PFSK-1 (cell line): ENCODE data around the gene CCDC30.

Experiments
- FOXP2 ChIP-seq: optimal IDR thresholded peaks from 2 replicates; pipeline ENCODE3; 2011; ENCODE audit warnings: borderline replicate concordance, control low read depth, inconsistent platforms; ENCODE audit not compliant: insufficient read depth; ENCODE audit errors: extremely low read length, extremely low read depth
- POLR2AphosphoS5 ChIP-seq: IDR thresholded peaks from 2 replicates; pipeline ENCODE4 v1.6.1; 2012; ENCODE audit warnings: low read depth, mild to moderate bottlenecking, control low read depth, low read length, moderate library complexity
- REST ChIP-seq, 2 experiments: IDR thresholded peaks; 2 replicates each; pipeline versions ENCODE4 v1.6.1 to v1.8.0; 2011 to 2012; ENCODE audit warnings: low read depth in 2 of 2, low read length in 2 of 2, control low read depth in 1 of 2, inconsistent platforms in 1 of 2, mild to moderate bottlenecking in 1 of 2, moderate library complexity in 1 of 2; ENCODE audit not compliant: insufficient read depth in 1 of 2
- SIN3A ChIP-seq: IDR thresholded peaks from 2 replicates; pipeline ENCODE4 v1.6.1; 2012; ENCODE audit warnings: mild to moderate bottlenecking, low read length, moderate library complexity, borderline replicate concordance; ENCODE audit not compliant: insufficient read depth
- TAF1 ChIP-seq: IDR thresholded peaks from 2 replicates; pipeline ENCODE4 v1.6.1; 2012; ENCODE audit warnings: low read length, control low read depth, borderline replicate concordance; ENCODE audit not compliant: insufficient read depth

Gene CCDC30

GRCh38 chr1:42691157-42691498, 228.0 kb downstream of the CCDC30 start:
- TF ChIP-seq SIN3A (no peak), POLR2AphosphoS5 (no peak), FOXP2 (no peak), REST (IDR thresholded peaks at IDR 0.05; ENCODE audit: insufficient read depth in 1 of 2, low read depth in 2 of 2, low read length in 2 of 2) (no peak), TAF1 (no peak)

GRCh38 chr1:42692461-42692860, 229.4 kb downstream of the CCDC30 start:
- TF ChIP-seq SIN3A (no peak), TAF1 (no peak), FOXP2 (no peak), REST (IDR thresholded peaks at IDR 0.05; ENCODE audit: insufficient read depth in 1 of 2, low read depth in 2 of 2, low read length in 2 of 2) (no peak), POLR2AphosphoS5 (no peak)

DNA sequence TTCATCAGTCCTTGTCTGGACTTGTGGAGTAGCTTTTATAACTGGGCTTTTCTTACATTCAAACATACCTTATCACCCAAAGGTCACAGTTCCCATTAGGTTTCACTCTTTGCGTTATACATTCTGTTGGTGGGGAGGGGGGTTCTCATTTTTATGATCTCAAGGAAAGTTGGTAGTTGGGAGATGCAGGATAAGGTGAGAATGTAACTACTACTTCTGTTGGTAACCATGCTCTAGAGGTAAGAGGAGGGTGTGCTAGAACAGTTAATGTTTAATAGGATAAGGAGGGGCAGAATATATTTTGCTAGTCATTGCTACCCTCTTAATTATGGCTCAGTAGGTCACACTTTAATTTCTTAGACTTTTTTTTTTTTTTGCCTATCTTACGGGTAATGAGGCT, 229.8 kb downstream of the CCDC30 start:
- TF ChIP-seq POLR2AphosphoS5 (no peak), TAF1 (no peak), FOXP2 (no peak), SIN3A (no peak)

DNA sequence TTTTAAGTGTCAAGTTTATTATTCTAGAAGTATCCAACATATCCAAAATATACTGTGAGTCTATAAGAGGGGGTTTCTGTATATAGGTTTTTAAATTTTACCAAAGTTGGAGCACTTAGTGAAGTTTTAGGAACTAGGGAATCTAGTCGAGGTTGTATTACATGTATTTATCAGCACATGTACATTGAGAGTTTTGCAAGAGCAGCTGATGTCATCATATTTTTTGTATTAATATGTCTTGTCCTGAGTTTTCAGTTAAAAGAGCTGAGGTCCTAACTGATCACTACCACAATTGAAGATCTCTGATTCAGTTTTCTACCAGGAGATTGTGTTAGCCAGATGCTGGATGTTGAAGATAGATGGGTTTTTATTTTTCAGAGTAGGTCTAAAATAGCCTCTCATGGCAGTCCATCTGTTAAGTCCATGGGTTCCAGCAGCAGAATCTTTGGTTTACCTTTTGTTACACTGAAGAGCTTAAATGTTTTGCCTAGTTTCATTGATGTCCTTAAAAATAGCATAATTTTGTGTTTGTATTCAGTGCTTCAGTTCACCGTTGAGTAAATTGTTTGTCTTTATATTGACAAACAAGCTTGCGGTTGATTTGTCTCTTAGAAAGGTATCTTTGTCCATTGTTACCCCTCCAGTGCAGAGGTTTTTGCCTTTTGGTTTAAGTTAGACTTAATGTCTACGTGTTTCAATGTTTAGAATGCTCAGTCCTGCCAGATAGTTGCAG, 235.2 kb downstream of the CCDC30 start:
- TF ChIP-seq REST (IDR thresholded peaks at IDR 0.05; ENCODE audit: insufficient read depth in 1 of 2, low read depth in 2 of 2, low read length in 2 of 2) (no peak), TAF1 (no peak), FOXP2 (no peak), SIN3A (no peak), POLR2AphosphoS5 (no peak)

DNA sequence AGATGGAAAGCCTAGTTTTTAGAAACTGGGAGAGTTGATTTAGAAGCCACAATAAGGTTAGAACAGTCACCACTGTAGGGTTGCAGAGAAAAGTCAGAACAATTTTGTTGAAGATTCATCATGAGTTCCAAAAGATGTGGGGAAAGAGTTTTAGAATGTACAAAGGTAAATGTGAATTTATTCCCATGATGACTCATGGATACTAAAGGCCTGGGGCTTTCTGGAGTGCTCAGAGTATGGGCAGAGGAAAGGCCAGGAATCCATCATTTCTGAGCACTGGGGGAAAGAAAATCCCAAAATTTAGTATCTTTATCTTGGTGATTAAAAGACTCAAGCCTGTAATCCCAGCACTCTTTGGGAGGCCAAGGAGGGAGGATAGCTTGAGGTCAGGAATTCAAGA, 236.9 kb downstream of the CCDC30 start:
- no peak for TF ChIP-seq FOXP2
- TF ChIP-seq REST (IDR thresholded peaks at IDR 0.05; ENCODE audit: insufficient read depth in 1 of 2, low read depth in 2 of 2, low read length in 2 of 2), result no peak
- TF ChIP-seq SIN3A, result no peak
- no peak for TF ChIP-seq TAF1
- no peak for TF ChIP-seq POLR2AphosphoS5
